Spleen (tissue), 11 donors: Measurements from ENCODE around the gene QPRT. TPM values are rescaled to one million over a fixed set of nuclear protein-coding genes. Genes with fewer than 3 reads are reported as not detected.

ENCODE experiments used
- DNase-seq: peaks from one replicate; pipeline ENCODE4 v3.0.0-alpha.2; 2020
- H3K27ac ChIP-seq, 8 donors: fragments of 200-600 bp; sonication (generic) in 7 of 8; 1 replicate in 4 of 8; 2 replicates in 4 of 8; pipeline versions ENCODE4 v1.5.0 to v1.8.0; 2016 to 2021; ENCODE audit warnings: inconsistent platforms in 4 of 8, mild to moderate bottlenecking in 4 of 8, moderate library complexity in 1 of 8
- H3K27me3 ChIP-seq, 7 donors: fragments of 200-600 bp; sonication (generic) in 6 of 7; replicated peaks in 1 of 7; 1 replicate in 4 of 7; 2 replicates in 3 of 7; pipeline versions ENCODE4 v1.5.0 to v1.8.0; 2016 to 2021; ENCODE audit warnings: inconsistent platforms in 3 of 7, mild to moderate bottlenecking in 1 of 7
- H3K36me3 ChIP-seq, 6 donors: fragments of 200-600 bp; sonication (generic) in 5 of 6; 1 replicate in 4 of 6; 2 replicates in 2 of 6; pipeline versions ENCODE4 v1.5.0 to v1.8.0; 2016 to 2021; ENCODE audit warnings: inconsistent platforms in 2 of 6
- H3K4me1 ChIP-seq, 6 donors: fragments of 200-600 bp; sonication (generic) in 5 of 6; 1 replicate in 3 of 6; 2 replicates in 3 of 6; pipeline versions ENCODE4 v1.5.0 to v1.8.0; 2016 to 2021; ENCODE audit warnings: inconsistent platforms in 3 of 6
- H3K4me3 ChIP-seq, 8 donors: fragments of 200-600 bp; sonication (generic) in 7 of 8; 1 replicate in 4 of 8; 2 replicates in 4 of 8; pipeline versions ENCODE4 v1.5.0 to v1.8.0; 2016 to 2021; ENCODE audit warnings: inconsistent platforms in 4 of 8, mild to moderate bottlenecking in 4 of 8, moderate library complexity in 2 of 8
- H3K9me3 ChIP-seq, 8 donors: fragments of 200-600 bp; sonication (generic) in 7 of 8; 1 replicate in 4 of 8; 2 replicates in 4 of 8; pipeline versions ENCODE4 v1.5.0 to v1.8.0; 2016 to 2021; ENCODE audit warnings: inconsistent platforms in 4 of 8
- POLR2A ChIP-seq, 3 donors: fragments of 450-650 bp; IDR thresholded peaks; one replicate each; pipeline ENCODE4 v1.5.1; 2017; ENCODE audit warnings: antibody characterized with exemption in 3 of 3, mild to moderate bottlenecking in 1 of 3
- POLR2AphosphoS5 ChIP-seq, 3 donors: sonication (generic); formaldehyde crosslinking; IDR thresholded peaks; one replicate each; pipeline ENCODE4 v1.5.1; 2017; ENCODE audit warnings: antibody characterized with exemption in 3 of 3
- WGBS, 5 donors: extraction: QIAGEN DNeasy Blood & Tissue Kit in 3 of 5; methylation state at CpG; one replicate each; pipeline versions ENCODE4 v1.1.5 to v1.1.7; 2013 to 2018; 5-methylcytosine and 5-hydroxymethylcytosine counted together
- intact Hi-C: fragments of 100-400 bp; cut with DNase I; formaldehyde crosslinking; loops from one replicate; pipeline ENCODE4 v1.15.0; 2023; ENCODE audit warnings: low total_unique reads
- polyA plus RNA-seq, 3 donors: library from polyadenylated mRNA; stranded (reverse); fragments of 200-250 nt; gene quantifications; one replicate each; pipeline ENCODE4 v1.2.1, GENCODE V29; 2013
- total RNA-seq, 7 donors: library from RNA; depleted of rRNA in 3 of 7; stranded (reverse); fragments of >200 nt in 3 of 7; fragmentation: NEBNext Ultra II Directional in 4 of 7; extraction: Animal tissue kit (Norgen Biotek cat#: 25700) in 4 of 7; gene quantifications; one replicate each; pipeline versions ENCODE4 v1.1.0 to v1.2.1, GENCODE V29; 2016 to 2021
- TF ChIP-seq, protein P1 (sequence below), 11 experiments: fragments of 200-600 bp in 7 of 11; fragments of 450-650 bp in 4 of 11; sonication (generic) in 4 of 11; IDR thresholded peaks in 8 of 11; conservative IDR thresholded peaks in 3 of 11; 1 replicate in 7 of 11; 2 replicates in 4 of 11; pipeline versions ENCODE4 v1.4.0 to v1.8.0; 2016 to 2021; ENCODE audit warnings: antibody characterized with exemption in 11 of 11, inconsistent platforms in 4 of 11, mild to moderate bottlenecking in 1 of 11
- donor health status: healthy with polysubstance abuse.
- donor health status: DM: no; HTN: no; CAD: no; lungs with moderate emphysema.
- donor health status: DM: no; HTN: no; CAD: no.
- donor health status: Bipolar disorder and iron deficiency.
- donor health status: healthy.
- donor health status: DM: no; HTN: no; CAD: no.
- donor health status: DM: yes; HTN: yes; CAD: no.

QPRT gene
- total and polyA plus RNA-seq, 10 donors = 3.3 to 37.2 (median 13.3) TPM

- Histone ChIP-seq H3K27ac (no peak overlapping the region), H3K27me3 (no peaks in the 10 kb centered on the region), H3K9me3 (peaks cover 0 to 10% (median 0%) of the 10 kb centered on the region in 8 donors), H3K4me3 (no peak overlapping the region), H3K36me3 (no peaks in the 10 kb centered on the region), H3K4me1 (peaks cover 9 to 37% (median 31%) of the 10 kb centered on the region in 6 donors)
- peak; percentile 51 for DNase-seq
- intact Hi-C loops = loop anchor here (5.0 kb wide), 2 partner anchors 308 to 323 kb away; partner anchors contain the start of gene C16orf92
- TF ChIP-seq POLR2A (IDR thresholded peaks at IDR 0.05) = no peak
- TF ChIP-seq, protein P1, sequence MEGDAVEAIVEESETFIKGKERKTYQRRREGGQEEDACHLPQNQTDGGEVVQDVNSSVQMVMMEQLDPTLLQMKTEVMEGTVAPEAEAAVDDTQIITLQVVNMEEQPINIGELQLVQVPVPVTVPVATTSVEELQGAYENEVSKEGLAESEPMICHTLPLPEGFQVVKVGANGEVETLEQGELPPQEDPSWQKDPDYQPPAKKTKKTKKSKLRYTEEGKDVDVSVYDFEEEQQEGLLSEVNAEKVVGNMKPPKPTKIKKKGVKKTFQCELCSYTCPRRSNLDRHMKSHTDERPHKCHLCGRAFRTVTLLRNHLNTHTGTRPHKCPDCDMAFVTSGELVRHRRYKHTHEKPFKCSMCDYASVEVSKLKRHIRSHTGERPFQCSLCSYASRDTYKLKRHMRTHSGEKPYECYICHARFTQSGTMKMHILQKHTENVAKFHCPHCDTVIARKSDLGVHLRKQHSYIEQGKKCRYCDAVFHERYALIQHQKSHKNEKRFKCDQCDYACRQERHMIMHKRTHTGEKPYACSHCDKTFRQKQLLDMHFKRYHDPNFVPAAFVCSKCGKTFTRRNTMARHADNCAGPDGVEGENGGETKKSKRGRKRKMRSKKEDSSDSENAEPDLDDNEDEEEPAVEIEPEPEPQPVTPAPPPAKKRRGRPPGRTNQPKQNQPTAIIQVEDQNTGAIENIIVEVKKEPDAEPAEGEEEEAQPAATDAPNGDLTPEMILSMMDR (IDR thresholded peaks at IDR 0.05 in 8 of 11, conservative IDR thresholded peaks at IDR 0.05 in 3 of 11) = peak in 1 of 11 experiments; percentile 1
- WGBS, 5 donors = 74 to 85% (median 76%) methylated on average over 11 of the region's 11 CpGs
These were observed 20.6 kb downstream of the QPRT start for GRCh38 chr16:29699324-29700219.

DNA sequence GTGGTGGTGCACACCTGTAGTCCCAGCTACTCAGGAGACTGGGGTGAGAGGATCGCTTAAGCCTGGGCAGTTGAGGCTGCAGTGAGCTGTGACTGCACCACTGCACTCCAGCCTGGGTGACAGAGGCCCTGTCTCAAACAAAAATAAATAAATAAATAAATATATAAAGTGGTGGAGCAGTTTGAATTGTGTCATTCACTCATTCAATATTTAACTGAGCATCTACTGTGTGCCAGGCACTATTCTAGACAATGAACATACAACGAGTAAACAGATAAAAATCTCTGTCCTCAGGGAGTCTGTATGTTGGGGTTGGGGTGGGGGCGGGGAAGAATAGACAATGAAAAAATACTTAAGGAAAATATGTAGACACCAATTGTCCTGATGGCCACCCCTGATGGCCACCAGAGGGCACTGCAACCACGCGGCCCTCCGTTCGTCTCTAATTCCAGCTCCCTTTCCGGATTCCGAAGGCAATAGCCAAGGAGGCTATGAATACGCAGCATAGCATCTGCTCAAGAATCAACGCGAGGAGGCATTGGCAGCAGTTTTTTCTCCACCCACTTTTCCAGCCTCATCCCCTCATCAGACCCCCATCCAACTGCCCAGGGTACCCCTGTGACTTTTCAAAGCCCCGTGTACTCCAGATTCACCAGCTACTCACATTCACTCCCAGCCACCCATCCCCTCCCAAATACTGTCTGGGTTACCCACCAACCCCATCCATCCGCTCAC lies 21.4 kb downstream of the QPRT start:
- Histone ChIP-seq H3K27ac (peak overlapping the region in 3 of 8 donors; percentile 77 to 88 (median 82)), H3K4me1 (peaks cover 9 to 37% (median 31%) of the 10 kb centered on the region in 6 donors), H3K36me3 (no peaks in the 10 kb centered on the region), H3K27me3 (no peaks in the 10 kb centered on the region), H3K9me3 (peaks cover 0 to 10% (median 0%) of the 10 kb centered on the region in 8 donors), H3K4me3 (peak overlapping the region in 1 of 8 donors; percentile 20)
- intact Hi-C loops = loop anchor here (5.0 kb wide), 1 partner anchor 322 kb away; the partner anchor contains the start of gene C16orf92
- DNase-seq = peak; percentile 90
- no peak for TF ChIP-seq POLR2A (IDR thresholded peaks at IDR 0.05)
- TF ChIP-seq, protein P1 (IDR thresholded peaks at IDR 0.05 in 8 of 11, conservative IDR thresholded peaks at IDR 0.05 in 3 of 11) = peak; percentile 56 to 94 (median 83)
- TF ChIP-seq POLR2AphosphoS5 (IDR thresholded peaks at IDR 0.05) = peak in 2 of 3 donors; percentile 33 to 58
- 12 to 23% (median 18%) methylated on average over 14 of the region's 14 CpGs for WGBS, 5 donors

- Histone ChIP-seq H3K4me3 (no peak overlapping the region), H3K4me1 (peaks cover 9 to 37% (median 31%) of the 10 kb centered on the region in 6 donors), H3K27me3 (no peaks in the 10 kb centered on the region), H3K27ac (peak overlapping the region in 4 of 8 donors; percentile 68 to 88 (median 80)), H3K36me3 (no peaks in the 10 kb centered on the region), H3K9me3 (peaks cover 0 to 10% (median 0%) of the 10 kb centered on the region in 8 donors)
- no peak for DNase-seq
- intact Hi-C loops = loop anchor here (5.0 kb wide), 1 partner anchor 321 kb away; the partner anchor contains the start of gene C16orf92
- 77 to 94% (median 85%) methylated on average over 5 of the region's 5 CpGs for WGBS, 5 donors
- no peak for TF ChIP-seq POLR2AphosphoS5 (IDR thresholded peaks at IDR 0.05)
- TF ChIP-seq, protein P1 (IDR thresholded peaks at IDR 0.05 in 8 of 11, conservative IDR thresholded peaks at IDR 0.05 in 3 of 11) = no peak
- no peak for TF ChIP-seq POLR2A (IDR thresholded peaks at IDR 0.05)
These were observed 22.2 kb downstream of the QPRT start for GRCh38 chr16:29701214-29701555.
